DMS53 (cell line): ENCODE measurements around the gene DLG4.
A peak's percentile ranks its signal among the peaks of the same experiment; 100 is the strongest.

ENCODE experiments used
- DNase-seq: peaks from one replicate; lab custom pipeline; 2025; lab: John Stamatoyannopoulos, UW

DLG4 gene

GRCh38 chr17:7156342-7156940, 63.2 kb downstream of the DLG4 start:
- no peak for DNase-seq

GRCh38 chr17:7147772-7148171, 71.9 kb downstream of the DLG4 start:
- no peak for DNase-seq

GRCh38 chr17:7146115-7146514, 73.5 kb downstream of the DLG4 start:
- DNase-seq = no peak

GRCh38 chr17:7144213-7144612, 75.4 kb downstream of the DLG4 start:
- DNase-seq = peak; percentile 26

- DNase-seq = peak; percentile 80
Observed at GRCh38 chr17:7141824-7142223, 77.8 kb downstream of the DLG4 start.

GRCh38 chr17:7139400-7139799, 80.2 kb downstream of the DLG4 start:
- no peak for DNase-seq

- no peak for DNase-seq
Observed at GRCh38 chr17:7138800-7139381, 80.7 kb downstream of the DLG4 start.

- DNase-seq = no peak
Observed at GRCh38 chr17:7137171-7137943, 82.3 kb downstream of the DLG4 start.
